ENCODE measurements around the gene BCAR1.

The BCAR1 gene

DNA sequence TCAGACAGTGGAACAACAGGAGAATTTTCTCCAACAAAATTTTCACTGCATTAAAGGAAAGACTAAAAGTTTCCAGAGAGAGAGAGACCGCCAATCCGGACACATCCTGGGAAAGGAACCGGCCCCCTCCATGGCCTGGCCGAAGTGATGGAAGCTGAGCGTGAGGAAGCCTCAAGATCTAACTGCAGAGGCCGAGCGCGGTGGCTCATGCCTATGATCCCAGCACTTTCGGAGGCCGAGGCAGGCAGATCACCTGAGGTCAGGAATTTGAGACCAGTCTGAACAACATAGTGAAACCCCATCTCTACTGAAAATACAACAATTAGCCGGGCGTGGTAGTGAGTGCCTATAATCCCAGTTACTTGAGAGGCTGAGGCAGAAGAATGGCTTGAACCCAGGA lies 48.3 kb downstream of the BCAR1 start:
- Histone ChIP-seq H3K27ac (ENCODE audit: low read depth, low read length) (no peak overlapping the region), H3K9ac (ENCODE audit: low read length) (no peak overlapping the region)

DNA sequence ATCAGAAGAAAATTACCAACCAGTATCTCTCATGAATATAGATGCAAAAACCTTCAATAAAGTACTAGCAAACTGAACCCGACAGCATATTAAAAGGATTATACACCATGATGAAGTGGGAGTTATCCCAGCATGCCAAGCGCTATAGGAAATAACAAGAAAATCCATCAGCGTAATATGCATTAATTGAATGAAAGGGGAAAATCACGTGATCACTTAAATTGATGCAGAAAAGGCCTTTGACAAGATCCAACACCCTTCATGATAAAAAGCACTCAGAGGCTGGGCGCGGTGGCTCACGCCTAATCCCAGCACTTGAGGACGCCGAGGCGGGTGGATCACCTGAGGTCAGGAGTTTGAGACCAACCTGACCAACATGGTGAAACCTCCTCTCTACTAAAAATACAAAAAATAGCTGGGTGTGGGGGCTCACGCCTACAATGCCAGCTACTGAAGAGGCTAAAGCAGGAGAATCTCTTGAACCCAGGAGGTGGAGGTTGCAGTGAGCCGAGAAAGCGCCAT lies 49.3 kb downstream of the BCAR1 start:
- no peak overlapping the region for H3K4me3 ChIP-seq (ENCODE audit: low read depth in 1 of 2, low read length in 2 of 2)
- no peaks in the 10 kb centered on the region for H3K36me3 ChIP-seq (ENCODE audit: insufficient read depth, low read length)
- no peaks in the 10 kb centered on the region for H3K4me1 ChIP-seq (ENCODE audit: insufficient read depth, low read length)
- peaks cover 0 to 10% of the 10 kb centered on the region in 2 donors for H3K27me3 ChIP-seq (ENCODE audit: control insufficient read depth in 1 of 2, insufficient read depth in 2 of 2, low read length in 2 of 2)
- H3K9me3 ChIP-seq (ENCODE audit: low read length) = no peaks in the 10 kb centered on the region
- H3K27ac ChIP-seq (ENCODE audit: low read depth, low read length) = no peak overlapping the region
- no peak overlapping the region for H3K9ac ChIP-seq (ENCODE audit: low read length)

More for the DNA sequence above, 48.3 kb downstream of the BCAR1 start:
- H3K9me3 ChIP-seq (ENCODE audit: low read length) = no peaks in the 10 kb centered on the region
- peaks cover 0 to 2% of the 10 kb centered on the region in 2 donors for H3K27me3 ChIP-seq (ENCODE audit: control insufficient read depth in 1 of 2, insufficient read depth in 2 of 2, low read length in 2 of 2)
- no peak overlapping the region for H3K4me3 ChIP-seq (ENCODE audit: low read depth in 1 of 2, low read length in 2 of 2)
- no peaks in the 10 kb centered on the region for H3K36me3 ChIP-seq (ENCODE audit: insufficient read depth, low read length)
- no peaks in the 10 kb centered on the region for H3K4me1 ChIP-seq (ENCODE audit: insufficient read depth, low read length)

DNA sequence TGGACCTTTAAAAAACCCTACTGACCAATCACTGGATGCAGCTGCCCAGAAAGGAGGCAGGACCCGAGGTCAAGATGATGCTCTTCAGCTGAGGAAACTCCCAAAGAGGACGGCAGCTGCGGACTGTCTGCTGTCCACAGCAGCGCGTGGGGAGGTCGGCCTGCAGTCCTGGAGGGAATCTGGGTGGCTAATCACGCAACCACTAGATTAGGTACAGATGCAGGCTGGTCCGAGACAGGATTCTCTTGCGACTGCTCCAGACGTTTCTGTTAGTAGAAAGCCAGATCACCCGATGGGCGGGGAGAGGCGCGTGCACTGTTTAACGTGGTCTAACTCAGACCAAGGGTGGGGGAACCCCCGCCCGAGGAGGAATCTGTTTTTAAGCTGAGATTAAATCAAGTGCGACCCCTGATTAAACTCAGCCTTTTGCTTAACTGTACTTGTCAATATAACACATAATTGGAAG lies 53.3 kb downstream of the BCAR1 start:
- Histone ChIP-seq H3K9ac (ENCODE audit: low read length) (no peak overlapping the region), H3K4me3 (ENCODE audit: low read depth in 1 of 2, low read length in 2 of 2) (no peak overlapping the region), H3K36me3 (ENCODE audit: insufficient read depth, low read length) (no peaks in the 10 kb centered on the region), H3K4me1 (ENCODE audit: insufficient read depth, low read length) (no peaks in the 10 kb centered on the region), H3K9me3 (ENCODE audit: low read length) (no peaks in the 10 kb centered on the region), H3K27ac (ENCODE audit: low read depth, low read length) (no peak overlapping the region), H3K27me3 (ENCODE audit: control insufficient read depth in 1 of 2, insufficient read depth in 2 of 2, low read length in 2 of 2) (peaks cover 0 to 10% of the 10 kb centered on the region in 2 donors)

DNA sequence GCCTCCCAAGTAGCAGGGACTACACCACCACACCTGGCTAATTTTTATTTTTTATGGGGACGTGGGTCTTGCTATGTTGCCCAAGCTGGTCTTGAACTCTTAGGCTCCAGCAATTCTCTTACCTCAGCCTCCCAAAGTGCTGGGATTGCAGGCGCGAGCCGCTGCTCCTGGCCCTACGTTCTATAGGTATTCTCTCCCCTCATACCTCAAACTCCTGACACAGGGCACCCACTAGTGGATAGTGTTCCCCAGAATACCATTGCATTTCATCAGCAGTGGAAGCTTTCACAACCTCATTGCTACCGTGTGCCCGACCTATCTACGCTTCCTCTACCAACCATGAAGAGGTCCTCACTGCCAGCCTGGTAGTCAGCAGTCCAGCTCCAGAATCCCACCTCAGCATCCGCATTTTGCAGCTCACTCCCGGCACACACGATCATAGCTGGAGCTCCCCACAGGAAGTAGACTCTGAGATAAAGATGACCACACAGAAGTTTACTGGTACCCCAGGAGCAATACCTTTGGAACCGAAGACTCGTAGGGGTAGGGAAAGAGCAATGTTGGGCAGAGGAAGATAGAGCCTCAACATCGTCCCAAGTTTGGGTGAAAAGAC lies 53.8 kb downstream of the BCAR1 start:
- Histone ChIP-seq H3K27me3 (ENCODE audit: control insufficient read depth in 1 of 2, insufficient read depth in 2 of 2, low read length in 2 of 2) (peaks cover 0 to 10% of the 10 kb centered on the region in 2 donors), H3K4me1 (ENCODE audit: insufficient read depth, low read length) (no peaks in the 10 kb centered on the region), H3K36me3 (ENCODE audit: insufficient read depth, low read length) (no peaks in the 10 kb centered on the region), H3K27ac (ENCODE audit: low read depth, low read length) (no peak overlapping the region), H3K9ac (ENCODE audit: low read length) (no peak overlapping the region), H3K9me3 (ENCODE audit: low read length) (no peaks in the 10 kb centered on the region), H3K4me3 (ENCODE audit: low read depth in 1 of 2, low read length in 2 of 2) (no peak overlapping the region)

DNA sequence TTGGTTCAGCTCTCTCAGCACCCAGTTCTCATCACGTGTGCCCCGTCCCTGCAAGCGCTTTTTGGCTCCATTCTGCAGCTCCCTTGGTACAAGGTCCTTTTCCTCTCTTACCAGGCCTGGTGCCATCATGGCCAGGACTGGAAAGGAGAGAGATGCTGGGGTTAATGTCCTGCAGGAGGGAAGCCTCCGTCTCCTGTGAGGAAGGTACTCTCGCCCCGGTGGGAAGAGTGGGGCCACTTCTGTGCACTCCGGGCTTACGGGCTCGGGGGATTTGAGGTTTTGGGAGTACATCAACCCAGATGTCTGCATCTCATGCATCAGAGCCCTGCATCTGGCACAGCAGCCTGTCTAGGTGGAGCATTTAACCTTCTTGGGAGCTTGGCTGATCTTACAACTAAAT lies 54.6 kb downstream of the BCAR1 start:
- H3K27me3 ChIP-seq (ENCODE audit: control insufficient read depth in 1 of 2, insufficient read depth in 2 of 2, low read length in 2 of 2) = peaks cover 0 to 10% of the 10 kb centered on the region in 2 donors
- H3K4me1 ChIP-seq (ENCODE audit: insufficient read depth, low read length) = no peaks in the 10 kb centered on the region
- no peak overlapping the region for H3K9ac ChIP-seq (ENCODE audit: low read length)
- H3K36me3 ChIP-seq (ENCODE audit: insufficient read depth, low read length) = no peaks in the 10 kb centered on the region
- H3K9me3 ChIP-seq (ENCODE audit: low read length) = no peaks in the 10 kb centered on the region
- no peak overlapping the region for H3K27ac ChIP-seq (ENCODE audit: low read depth, low read length)
- H3K4me3 ChIP-seq (ENCODE audit: low read depth in 1 of 2, low read length in 2 of 2) = no peak overlapping the region

DNA sequence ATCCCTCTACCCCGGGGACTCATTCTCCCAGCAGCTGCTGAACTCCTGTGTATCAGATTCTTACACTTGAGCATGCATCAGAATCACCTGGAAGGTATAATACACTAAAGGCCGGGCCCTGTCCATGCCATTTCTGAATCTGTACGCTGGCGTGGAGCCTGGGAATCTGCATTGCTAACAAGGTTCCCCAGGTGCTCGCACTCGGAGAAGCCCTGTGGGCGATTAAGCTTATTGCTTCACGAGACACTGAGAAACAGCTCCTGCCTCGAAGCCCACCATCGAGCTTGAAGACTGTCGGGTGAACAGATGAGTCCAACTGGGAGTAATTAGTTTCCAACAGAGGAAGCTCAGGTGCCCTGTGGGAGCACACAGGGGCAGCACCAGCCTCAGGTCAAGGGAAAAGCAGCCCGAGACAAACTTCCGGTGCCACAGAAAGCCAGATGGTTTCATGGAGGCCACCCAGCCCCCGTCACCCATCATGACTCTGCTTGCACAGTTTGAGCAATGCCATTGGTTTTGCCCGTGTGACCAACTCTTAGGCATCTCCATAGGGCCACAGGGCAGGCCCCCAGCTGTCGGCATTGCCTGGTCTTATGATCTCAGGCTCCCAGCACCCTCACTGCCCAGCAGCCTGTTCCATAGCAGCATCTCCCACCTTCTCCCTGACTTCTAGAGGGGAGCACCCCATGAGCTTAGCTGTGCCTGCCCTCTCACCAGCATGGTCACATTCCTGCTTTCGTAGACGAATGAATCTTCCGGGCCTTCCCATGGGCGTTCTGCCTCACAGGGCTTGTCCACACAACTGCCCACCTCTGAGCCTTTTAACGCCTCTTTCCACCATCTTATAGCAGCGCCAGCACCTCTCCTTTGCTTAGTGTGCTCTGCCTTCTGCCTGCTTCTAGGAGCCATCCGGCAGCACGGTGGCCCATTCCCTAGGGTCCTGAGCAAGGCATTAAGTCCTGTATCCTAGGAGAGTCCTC lies 55.3 kb downstream of the BCAR1 start:
- H3K36me3 ChIP-seq (ENCODE audit: insufficient read depth, low read length) = no peaks in the 10 kb centered on the region
- H3K27me3 ChIP-seq (ENCODE audit: control insufficient read depth in 1 of 2, insufficient read depth in 2 of 2, low read length in 2 of 2) = peaks cover 0 to 10% of the 10 kb centered on the region in 2 donors
- no peak overlapping the region for H3K4me3 ChIP-seq (ENCODE audit: low read depth in 1 of 2, low read length in 2 of 2)
- H3K4me1 ChIP-seq (ENCODE audit: insufficient read depth, low read length) = no peaks in the 10 kb centered on the region
- no peak overlapping the region for H3K9ac ChIP-seq (ENCODE audit: low read length)
- H3K9me3 ChIP-seq (ENCODE audit: low read length) = no peaks in the 10 kb centered on the region
- no peak overlapping the region for H3K27ac ChIP-seq (ENCODE audit: low read depth, low read length)

DNA sequence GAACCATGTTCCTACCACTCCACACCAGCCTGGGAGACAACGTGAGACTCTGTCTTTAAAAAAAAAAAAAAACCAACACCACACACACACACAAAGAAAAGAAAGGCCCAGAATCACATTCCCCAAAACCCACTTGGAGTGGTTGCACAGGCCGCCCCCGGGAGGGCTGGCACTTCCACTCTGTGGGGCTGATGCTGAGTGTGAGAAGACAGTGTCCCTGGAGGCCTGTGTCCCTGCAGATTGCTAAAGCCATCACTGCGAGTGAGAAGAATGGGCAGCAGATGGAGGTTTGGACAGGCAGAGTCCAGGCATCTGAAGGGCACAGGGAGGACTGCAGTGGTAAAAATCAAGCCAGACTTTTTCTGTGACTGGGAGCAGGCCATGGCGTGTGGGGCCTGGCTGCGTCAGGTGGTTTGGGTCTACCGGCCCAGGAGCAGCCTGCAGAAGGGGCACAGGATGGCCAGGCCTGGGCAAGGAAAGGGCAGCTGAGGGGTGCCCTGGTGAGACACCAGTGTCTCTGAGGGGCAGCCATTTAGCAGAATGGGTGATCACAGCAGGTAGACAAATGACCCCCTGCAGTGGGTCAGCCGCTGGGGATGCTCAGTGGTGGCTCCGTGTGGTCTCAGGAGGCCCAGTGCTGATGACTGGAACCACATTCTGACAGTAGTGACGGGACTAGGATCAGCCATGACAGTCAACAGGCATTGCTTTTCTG lies 57.5 kb downstream of the BCAR1 start:
- Histone ChIP-seq H3K27me3 (ENCODE audit: control insufficient read depth in 1 of 2, insufficient read depth in 2 of 2, low read length in 2 of 2) (peaks cover 0 to 10% of the 10 kb centered on the region in 2 donors), H3K36me3 (ENCODE audit: insufficient read depth, low read length) (no peaks in the 10 kb centered on the region), H3K27ac (ENCODE audit: low read depth, low read length) (no peak overlapping the region), H3K9ac (ENCODE audit: low read length) (no peak overlapping the region), H3K4me1 (ENCODE audit: insufficient read depth, low read length) (no peaks in the 10 kb centered on the region), H3K9me3 (ENCODE audit: low read length) (no peaks in the 10 kb centered on the region), H3K4me3 (ENCODE audit: low read depth in 1 of 2, low read length in 2 of 2) (no peak overlapping the region)

DNA sequence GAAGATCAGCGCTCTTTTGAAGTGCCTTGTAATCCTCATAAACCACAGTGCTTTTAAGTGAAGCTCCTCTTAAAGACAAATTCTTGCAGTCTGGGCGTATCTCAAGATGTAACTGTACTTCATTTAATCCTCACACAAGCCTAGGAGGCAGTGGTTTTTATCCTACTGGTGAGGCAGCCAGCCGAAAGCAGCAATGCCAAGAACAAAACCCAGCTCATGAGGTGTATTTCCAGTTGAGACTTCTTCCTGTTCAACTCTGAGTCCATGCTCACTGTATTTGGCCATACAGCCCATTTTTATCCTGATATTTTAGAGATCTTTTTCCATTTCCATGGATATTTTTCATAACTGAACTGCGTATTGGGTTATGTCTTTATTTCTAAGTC lies 58.2 kb downstream of the BCAR1 start:
- Histone ChIP-seq H3K9ac (ENCODE audit: low read length) (no peak overlapping the region), H3K27ac (ENCODE audit: low read depth, low read length) (no peak overlapping the region), H3K36me3 (ENCODE audit: insufficient read depth, low read length) (no peaks in the 10 kb centered on the region), H3K9me3 (ENCODE audit: low read length) (no peaks in the 10 kb centered on the region), H3K4me1 (ENCODE audit: insufficient read depth, low read length) (no peaks in the 10 kb centered on the region), H3K4me3 (ENCODE audit: low read depth in 1 of 2, low read length in 2 of 2) (no peak overlapping the region), H3K27me3 (ENCODE audit: control insufficient read depth in 1 of 2, insufficient read depth in 2 of 2, low read length in 2 of 2) (peaks cover 0 to 10% of the 10 kb centered on the region in 2 donors)

DNA sequence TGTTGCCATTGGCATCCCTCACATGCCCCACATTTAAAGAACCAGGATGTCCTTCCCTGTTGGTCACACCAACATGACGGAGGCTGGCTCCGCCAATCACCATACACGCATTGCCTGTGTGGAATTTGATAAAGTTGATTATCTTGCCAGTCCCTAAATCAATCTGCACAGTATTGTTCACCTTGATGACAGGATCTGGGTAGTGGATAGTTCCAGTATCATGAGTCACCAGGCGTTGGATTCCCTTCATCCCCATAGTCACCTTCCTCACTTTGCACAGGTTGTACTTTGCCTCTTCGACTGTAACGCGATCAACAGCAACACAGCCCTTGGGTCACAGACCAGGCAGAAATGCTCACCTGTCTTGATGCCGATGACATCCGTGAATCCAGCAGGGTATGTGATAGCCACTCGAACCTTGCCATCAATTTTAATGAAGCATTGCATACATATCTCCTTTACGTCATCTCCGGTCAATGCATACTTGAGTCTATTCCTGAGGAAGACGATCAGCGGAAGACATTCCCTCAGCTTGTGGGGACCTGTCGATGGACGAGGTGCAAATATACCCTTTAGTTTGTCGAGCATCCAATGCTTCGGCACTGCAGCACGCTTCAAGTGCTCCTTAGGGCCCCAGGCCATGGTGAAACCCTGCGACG lies 58.7 kb downstream of the BCAR1 start:
- Histone ChIP-seq H3K27me3 (ENCODE audit: control insufficient read depth in 1 of 2, insufficient read depth in 2 of 2, low read length in 2 of 2) (peaks cover 0 to 4% of the 10 kb centered on the region in 2 donors), H3K4me3 (ENCODE audit: low read depth in 1 of 2, low read length in 2 of 2) (no peak overlapping the region), H3K36me3 (ENCODE audit: insufficient read depth, low read length) (no peaks in the 10 kb centered on the region), H3K4me1 (ENCODE audit: insufficient read depth, low read length) (no peaks in the 10 kb centered on the region), H3K27ac (ENCODE audit: low read depth, low read length) (no peak overlapping the region), H3K9ac (ENCODE audit: low read length) (no peak overlapping the region), H3K9me3 (ENCODE audit: low read length) (no peaks in the 10 kb centered on the region)

DNA sequence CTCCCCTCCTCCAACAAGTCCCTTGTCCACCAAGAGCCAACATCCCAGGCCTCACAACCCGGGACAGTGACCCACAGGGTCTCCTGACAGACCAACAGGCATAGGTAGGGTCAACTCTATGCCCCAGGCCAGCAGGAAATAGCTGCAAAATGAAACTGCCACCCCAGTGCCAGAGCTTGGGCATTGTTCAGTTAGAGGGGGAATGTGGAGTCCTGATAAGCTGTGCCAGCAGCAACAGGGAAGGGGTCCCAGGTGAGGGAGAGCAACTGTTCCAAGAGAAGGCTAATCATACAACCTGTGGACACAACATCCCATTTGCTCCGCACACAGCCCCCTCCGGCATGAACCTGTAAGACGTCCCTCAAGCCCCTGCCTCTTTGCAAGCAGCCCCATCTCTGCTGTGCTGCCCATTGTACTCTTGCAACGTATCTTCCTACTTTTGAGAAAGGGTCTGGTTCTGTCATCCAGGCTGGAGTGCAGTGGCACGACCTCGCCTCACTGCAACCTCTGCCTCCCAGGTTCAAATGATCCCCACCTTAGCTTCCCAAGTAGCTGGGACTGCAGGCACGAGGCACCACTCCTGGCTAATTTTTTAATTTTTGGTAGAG lies 61.7 kb downstream of the BCAR1 start:
- H3K9me3 ChIP-seq (ENCODE audit: low read length) = no peaks in the 10 kb centered on the region
- H3K9ac ChIP-seq (ENCODE audit: low read length) = no peak overlapping the region
- no peaks in the 10 kb centered on the region for H3K27me3 ChIP-seq (ENCODE audit: control insufficient read depth in 1 of 2, insufficient read depth in 2 of 2, low read length in 2 of 2)
- H3K4me3 ChIP-seq (ENCODE audit: low read depth in 1 of 2, low read length in 2 of 2) = no peak overlapping the region
- H3K36me3 ChIP-seq (ENCODE audit: insufficient read depth, low read length) = no peaks in the 10 kb centered on the region
- H3K27ac ChIP-seq (ENCODE audit: low read depth, low read length) = no peak overlapping the region
- no peaks in the 10 kb centered on the region for H3K4me1 ChIP-seq (ENCODE audit: insufficient read depth, low read length)
